ENCODE results near the gene IRF4. TPM values are rescaled to one million over a fixed set of nuclear protein-coding genes. Genes with fewer than 3 reads are reported as not detected.

Gene IRF4
- total and polyA plus RNA-seq, 2 donors: 0.30 to 2.0 TPM

DNA sequence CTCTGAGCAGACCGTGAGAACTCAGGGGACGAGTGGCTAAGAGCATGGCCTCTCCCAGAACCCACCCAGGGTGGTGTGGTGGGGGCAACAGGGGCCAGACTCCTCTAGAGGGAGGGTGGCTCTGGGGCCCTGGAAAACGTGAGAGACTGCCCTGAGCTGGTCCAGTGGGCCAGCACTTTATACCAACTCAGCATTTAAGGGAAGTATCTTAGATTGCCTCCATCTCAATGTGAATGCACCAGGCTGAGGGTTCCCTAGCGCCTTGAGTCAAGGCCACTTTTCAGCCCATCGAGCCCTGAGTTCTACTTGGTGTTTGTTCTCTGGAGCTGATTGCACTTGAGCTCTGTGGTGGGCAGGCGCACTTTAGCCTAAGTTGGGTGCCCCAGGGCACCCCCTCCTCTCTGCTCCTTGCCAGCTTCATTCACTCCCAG, 42.0 kb upstream of the IRF4 start:
- H3K27ac ChIP-seq (ENCODE audit: low read depth): no peak overlapping the region
- no peak for DNase-seq (ENCODE audit: extremely low spot score)
- peaks cover 2% of the 10 kb centered on the region for H3K36me3 ChIP-seq (ENCODE audit: insufficient read depth)
- H3K4me3 ChIP-seq (ENCODE audit: low read depth, low read length): no peak overlapping the region
- no peaks in the 10 kb centered on the region for H3K4me1 ChIP-seq (ENCODE audit: insufficient read depth)
- 84% methylated on average over 6 of the region's 6 CpGs for WGBS

DNA sequence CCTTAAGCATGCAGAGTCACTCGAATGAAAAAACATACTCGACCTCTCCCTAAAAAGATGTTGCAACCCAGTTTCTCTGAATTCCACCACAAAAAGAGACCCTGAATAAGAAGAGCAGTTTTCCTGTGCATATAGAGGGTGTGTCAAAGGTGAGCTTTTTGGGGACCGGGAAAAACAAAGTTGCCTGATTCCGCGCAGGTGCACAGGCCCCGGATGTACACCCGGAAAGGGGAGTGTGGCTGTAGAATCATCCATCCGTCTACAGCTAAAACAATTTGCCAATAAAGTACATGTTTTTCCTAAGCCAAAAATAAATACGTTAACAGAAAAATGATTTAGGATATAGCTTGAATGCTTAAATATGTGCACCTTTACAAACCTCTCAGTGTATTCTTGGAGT, 41.2 kb upstream of the IRF4 start:
- Histone ChIP-seq H3K27ac (ENCODE audit: low read depth) (no peak overlapping the region), H3K4me3 (ENCODE audit: low read depth, low read length) (no peak overlapping the region), H3K4me1 (ENCODE audit: insufficient read depth) (no peaks in the 10 kb centered on the region), H3K36me3 (ENCODE audit: insufficient read depth) (peaks cover 2% of the 10 kb centered on the region)
- WGBS: 92% methylated on average over 9 of the region's 9 CpGs
- no peak for DNase-seq (ENCODE audit: extremely low spot score)

DNA sequence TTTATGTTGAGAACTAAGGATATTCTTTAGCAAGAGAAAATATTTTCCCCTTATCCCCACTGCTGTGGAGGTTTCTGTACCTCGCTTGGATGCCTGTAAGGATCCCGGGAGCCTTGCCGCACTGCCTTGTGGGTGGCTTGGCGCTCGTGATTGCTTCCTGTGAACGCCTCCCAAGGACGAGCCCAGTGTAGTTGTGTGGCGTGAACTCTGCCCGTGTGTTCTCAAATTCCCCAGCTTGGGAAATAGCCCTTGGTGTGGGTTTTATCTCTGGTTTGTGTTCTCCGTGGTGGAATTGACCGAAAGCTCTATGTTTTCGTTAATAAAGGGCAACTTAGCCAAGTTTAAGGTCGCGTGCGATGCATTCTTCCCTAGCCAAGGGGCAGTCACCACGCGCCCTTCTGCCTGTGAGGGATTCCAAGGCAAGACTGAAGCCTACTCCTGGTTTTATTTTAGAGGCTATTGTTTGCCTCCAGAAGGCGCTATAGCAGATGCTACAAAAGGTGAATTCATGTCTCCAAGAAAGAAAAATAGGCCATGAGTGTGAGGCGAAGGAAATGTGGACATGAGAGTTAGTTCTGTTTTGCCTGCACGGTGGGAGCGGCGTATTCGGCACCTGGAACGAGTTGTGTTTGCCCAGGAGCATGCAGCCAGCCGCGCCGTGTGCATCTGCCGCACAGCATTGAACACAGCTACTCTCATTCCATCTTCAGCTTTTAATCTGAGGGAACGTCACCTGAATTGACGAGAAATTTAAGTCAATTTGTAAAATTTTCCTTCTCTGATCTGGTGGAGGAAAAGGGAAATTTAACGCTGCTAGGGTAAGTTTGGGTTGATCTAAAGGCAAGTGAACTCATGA, 40.3 kb upstream of the IRF4 start:
- Histone ChIP-seq H3K4me1 (ENCODE audit: insufficient read depth) (no peaks in the 10 kb centered on the region), H3K36me3 (ENCODE audit: insufficient read depth) (peaks cover 2% of the 10 kb centered on the region), H3K4me3 (ENCODE audit: low read depth, low read length) (no peak overlapping the region), H3K27ac (ENCODE audit: low read depth) (no peak overlapping the region)
- WGBS: 90% methylated on average over 31 of the region's 31 CpGs
- DNase-seq (ENCODE audit: extremely low spot score): no peak

DNA sequence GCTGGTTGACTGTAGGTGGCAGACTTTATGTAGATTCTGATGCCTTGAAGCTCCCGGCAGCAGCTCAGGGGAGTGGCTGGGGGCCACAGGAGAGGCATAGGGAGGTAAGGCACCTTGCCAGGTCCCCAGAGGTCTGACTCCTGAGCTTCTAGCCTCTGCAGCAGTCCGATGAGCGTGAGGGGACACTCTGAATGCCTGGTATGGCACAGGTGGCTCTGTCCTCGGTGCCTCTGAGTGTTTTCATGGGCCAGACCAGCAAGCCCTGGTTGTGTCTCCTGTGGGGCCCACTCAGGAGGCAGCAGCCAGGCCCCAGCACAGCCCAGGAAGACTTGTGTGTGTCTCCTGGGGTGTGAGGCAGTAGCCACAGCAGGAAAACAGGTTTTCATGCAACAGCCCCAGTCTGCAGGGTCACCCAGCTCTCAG, 39.7 kb upstream of the IRF4 start:
- 77% methylated on average over 4 of the region's 4 CpGs for WGBS
- no peaks in the 10 kb centered on the region for H3K4me1 ChIP-seq (ENCODE audit: insufficient read depth)
- DNase-seq (ENCODE audit: extremely low spot score): no peak
- H3K36me3 ChIP-seq (ENCODE audit: insufficient read depth): peaks cover 2% of the 10 kb centered on the region
- no peak overlapping the region for H3K4me3 ChIP-seq (ENCODE audit: low read depth, low read length)
- H3K27ac ChIP-seq (ENCODE audit: low read depth): no peak overlapping the region

DNA sequence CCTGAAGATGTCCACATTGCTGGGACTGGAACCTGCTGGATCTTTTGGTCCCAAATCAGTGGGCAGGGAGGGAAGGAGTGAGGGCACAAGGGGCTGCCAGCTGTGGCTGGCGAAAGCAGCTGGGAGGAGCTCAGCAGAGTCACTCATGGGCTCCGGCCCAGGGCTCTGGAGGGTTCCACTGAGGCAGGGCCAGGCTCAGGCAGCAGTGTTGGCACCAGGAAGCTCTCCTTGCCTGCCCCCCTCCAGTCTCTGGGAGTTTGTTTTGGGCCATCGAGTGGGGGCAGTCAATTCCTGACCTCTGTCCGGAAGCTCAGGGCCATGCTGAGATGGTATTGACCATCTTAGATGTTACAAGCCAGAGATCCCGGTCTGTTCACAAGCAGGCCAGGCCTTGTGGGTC, 39.1 kb upstream of the IRF4 start:
- DNase-seq (ENCODE audit: extremely low spot score): no peak

DNA sequence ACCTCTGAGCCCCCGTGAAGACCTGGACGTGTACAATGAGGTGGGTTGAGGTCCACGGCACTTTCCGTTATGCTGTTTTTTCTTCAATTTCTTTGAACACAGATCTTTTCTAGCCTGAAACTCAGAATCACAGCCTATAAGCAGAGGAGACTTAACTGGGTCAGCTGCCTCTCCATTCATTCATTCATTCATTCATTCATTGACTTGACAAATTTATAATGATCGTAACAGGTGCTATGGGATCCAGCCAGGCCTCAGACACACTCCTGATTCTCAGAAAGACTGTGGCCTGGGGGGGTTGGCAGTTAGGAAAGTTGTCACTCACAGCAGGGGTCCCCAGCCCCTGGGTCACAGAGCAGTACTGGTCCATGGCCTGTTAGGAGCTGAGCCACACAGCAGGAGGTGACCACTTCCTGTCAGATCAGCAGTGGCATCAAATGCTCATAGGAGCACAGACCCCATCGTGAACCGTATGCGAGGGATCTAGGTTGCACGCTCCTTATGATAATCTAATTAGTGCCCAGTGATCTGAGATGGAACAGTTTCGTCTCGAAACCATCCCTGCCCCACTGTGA, 38.6 kb upstream of the IRF4 start:
- no peak for DNase-seq (ENCODE audit: extremely low spot score)
- WGBS: 82% methylated on average over 11 of the region's 11 CpGs
- no peaks in the 10 kb centered on the region for H3K4me1 ChIP-seq (ENCODE audit: insufficient read depth)
- peaks cover 2% of the 10 kb centered on the region for H3K36me3 ChIP-seq (ENCODE audit: insufficient read depth)
- H3K27ac ChIP-seq (ENCODE audit: low read depth): no peak overlapping the region
- H3K4me3 ChIP-seq (ENCODE audit: low read depth, low read length): no peak overlapping the region

More for the DNA sequence above, 39.1 kb upstream of the IRF4 start:
- Histone ChIP-seq H3K36me3 (ENCODE audit: insufficient read depth) (peaks cover 2% of the 10 kb centered on the region), H3K27ac (ENCODE audit: low read depth) (no peak overlapping the region), H3K4me3 (ENCODE audit: low read depth, low read length) (no peak overlapping the region), H3K4me1 (ENCODE audit: insufficient read depth) (no peaks in the 10 kb centered on the region)
- WGBS: 90% methylated on average over 5 of the region's 5 CpGs

DNA sequence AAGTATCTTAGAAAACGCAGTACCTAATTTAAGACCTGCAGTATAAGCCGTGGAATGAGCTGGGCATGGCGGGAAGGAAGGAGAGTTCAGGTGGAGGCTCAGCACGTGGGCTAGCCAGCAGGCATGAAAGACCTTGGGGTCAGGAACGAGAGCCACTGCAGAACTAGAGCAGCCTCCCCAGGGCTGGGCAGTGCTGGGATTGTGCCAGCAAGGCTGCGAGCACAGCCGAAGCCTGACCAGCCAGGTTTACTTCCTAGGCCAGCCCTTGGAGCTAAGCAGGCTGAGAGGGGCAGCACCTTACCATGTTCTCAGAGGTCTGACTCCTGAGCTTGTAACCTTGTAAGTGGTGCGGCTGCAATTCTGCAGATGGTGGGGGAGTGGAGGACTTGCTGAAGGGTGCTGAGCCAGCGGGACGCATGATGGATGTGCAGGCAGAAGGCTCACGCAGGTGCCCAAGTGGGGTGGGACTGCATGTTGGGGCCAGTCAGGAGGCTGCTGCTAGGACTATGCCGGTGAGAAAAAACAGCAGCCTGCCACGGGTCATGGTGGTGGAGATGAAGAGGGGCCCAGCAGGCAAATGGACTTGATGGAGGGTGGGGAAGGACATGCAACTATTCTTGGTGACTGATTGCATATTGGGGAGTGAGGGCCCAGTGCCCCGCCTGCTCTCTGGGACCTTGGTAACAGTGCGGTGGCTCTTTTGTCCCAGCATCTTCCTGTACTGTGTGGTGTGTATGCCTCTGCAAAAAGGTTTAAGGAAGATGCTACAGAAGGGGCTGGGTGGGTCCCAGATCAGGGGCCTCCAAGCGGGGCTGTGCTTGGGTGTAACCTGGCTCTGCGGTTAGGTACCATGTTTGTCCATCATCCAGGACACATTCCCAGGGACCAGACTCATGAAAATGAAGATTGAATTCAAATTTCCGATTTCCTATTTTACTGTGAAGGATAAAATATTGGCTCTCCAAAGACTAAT, 37.6 kb upstream of the IRF4 start:
- DNase-seq (ENCODE audit: extremely low spot score): no peak
- 87% methylated on average over 18 of the region's 18 CpGs for WGBS
- Histone ChIP-seq H3K36me3 (ENCODE audit: insufficient read depth) (no peaks in the 10 kb centered on the region), H3K27ac (ENCODE audit: low read depth) (no peak overlapping the region), H3K4me3 (ENCODE audit: low read depth, low read length) (no peak overlapping the region), H3K4me1 (ENCODE audit: insufficient read depth) (no peaks in the 10 kb centered on the region)

DNA sequence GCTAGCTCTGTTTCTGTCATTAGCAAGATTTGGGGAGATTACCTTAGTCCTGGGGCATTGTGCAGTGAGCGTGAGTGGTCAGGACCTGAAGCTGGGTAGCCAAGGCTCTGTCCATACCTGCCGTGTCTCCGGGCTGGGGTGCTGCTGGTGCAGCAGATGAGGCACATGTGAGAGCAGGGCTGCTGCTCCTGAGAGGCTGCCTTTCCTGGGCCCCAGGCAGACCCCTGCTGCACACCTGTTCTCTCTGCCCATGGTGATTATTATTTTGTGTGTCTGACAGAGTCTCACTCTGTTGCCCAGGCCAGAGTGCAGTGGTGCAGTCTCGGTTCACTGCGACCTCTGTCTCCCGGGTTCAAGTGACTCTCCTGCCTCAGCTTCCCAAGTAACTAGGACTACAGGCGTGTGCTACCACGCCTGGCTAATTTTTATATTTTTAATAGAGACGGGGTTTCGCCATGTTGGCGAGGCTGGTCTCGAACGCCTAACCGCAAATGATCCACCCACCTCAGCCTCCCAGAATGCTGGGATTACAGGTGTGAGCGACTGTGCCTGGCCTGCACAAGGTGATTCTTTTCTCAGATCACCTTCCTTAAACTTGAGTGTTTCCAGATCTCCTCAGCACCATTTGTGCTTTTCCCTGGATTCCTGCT, 36.8 kb upstream of the IRF4 start:
- DNase-seq (ENCODE audit: extremely low spot score): no peak
- Histone ChIP-seq H3K27ac (ENCODE audit: low read depth) (no peak overlapping the region), H3K4me3 (ENCODE audit: low read depth, low read length) (no peak overlapping the region), H3K4me1 (ENCODE audit: insufficient read depth) (no peaks in the 10 kb centered on the region), H3K36me3 (ENCODE audit: insufficient read depth) (no peaks in the 10 kb centered on the region)
- WGBS: 91% methylated on average over 15 of the region's 15 CpGs

DNA sequence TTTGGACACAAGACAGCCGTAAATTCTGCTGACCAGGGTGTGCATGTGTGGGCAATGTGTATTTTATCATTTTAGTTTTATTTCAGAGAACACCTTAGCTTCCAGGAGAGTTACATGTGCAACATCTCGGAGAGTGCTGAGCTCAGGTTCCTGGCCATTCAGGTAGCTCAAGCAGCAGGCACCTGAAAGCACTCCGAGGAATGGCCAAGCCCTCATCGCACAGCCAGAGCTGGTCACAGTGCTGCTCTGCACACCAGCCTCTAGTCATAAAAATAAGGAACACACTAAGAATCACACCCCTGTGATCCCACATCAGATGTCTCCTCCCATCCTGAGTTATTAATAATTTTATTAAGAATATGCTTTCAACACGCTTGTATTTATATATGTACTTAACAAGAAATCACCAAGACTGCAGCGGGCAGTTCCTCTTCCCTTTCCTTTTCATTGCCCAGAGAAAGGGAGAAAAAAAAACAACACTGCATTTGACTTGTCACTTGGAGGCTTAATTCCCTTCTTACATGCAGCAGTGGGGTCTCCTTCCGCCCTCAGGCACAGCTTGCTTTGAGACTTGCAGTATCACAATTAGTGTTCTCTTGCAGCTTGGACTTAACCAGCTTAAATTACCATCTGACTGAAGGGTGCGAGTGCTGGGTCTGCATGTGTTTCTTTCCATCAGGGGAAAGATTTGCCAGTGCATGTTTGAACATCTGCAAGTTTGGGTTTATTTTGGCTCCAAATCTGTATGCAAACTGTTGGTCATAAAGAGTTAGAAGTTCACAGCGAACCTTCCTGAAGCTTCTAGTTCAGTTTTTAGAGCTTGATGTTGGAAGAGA, 36.0 kb upstream of the IRF4 start:
- no peak overlapping the region for H3K27ac ChIP-seq (ENCODE audit: low read depth)
- 75% methylated on average over 9 of the region's 9 CpGs for WGBS
- no peak overlapping the region for H3K4me3 ChIP-seq (ENCODE audit: low read depth, low read length)
- DNase-seq (ENCODE audit: extremely low spot score): no peak
- H3K4me1 ChIP-seq (ENCODE audit: insufficient read depth): no peaks in the 10 kb centered on the region
- H3K36me3 ChIP-seq (ENCODE audit: insufficient read depth): no peaks in the 10 kb centered on the region

DNA sequence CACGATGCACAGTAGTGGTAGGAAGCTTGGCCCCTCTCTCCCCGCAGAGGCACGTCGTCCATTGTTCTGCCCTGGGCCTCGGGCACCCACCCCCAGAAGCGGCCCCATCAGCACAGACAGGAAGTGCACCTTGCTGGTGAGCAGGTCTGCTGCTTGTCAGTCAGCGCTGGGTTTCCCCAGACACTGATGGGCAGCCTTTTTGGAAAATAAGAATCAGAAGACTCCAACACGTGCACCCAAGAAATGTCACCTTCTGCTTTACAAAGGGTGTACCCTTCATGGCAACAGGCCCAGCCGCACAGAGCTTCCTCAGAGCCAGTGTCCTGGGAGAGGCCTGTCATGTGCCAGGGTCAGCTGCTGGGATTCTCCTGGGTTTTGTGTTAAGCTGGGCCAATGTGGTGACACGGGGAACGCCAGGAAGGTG, 34.7 kb upstream of the IRF4 start:
- DNase-seq (ENCODE audit: extremely low spot score): no peak
- H3K36me3 ChIP-seq (ENCODE audit: insufficient read depth): no peaks in the 10 kb centered on the region
- no peak overlapping the region for H3K27ac ChIP-seq (ENCODE audit: low read depth)
- no peaks in the 10 kb centered on the region for H3K4me1 ChIP-seq (ENCODE audit: insufficient read depth)
- 82% methylated on average over 11 of the region's 11 CpGs for WGBS
- no peak overlapping the region for H3K4me3 ChIP-seq (ENCODE audit: low read depth, low read length)

DNA sequence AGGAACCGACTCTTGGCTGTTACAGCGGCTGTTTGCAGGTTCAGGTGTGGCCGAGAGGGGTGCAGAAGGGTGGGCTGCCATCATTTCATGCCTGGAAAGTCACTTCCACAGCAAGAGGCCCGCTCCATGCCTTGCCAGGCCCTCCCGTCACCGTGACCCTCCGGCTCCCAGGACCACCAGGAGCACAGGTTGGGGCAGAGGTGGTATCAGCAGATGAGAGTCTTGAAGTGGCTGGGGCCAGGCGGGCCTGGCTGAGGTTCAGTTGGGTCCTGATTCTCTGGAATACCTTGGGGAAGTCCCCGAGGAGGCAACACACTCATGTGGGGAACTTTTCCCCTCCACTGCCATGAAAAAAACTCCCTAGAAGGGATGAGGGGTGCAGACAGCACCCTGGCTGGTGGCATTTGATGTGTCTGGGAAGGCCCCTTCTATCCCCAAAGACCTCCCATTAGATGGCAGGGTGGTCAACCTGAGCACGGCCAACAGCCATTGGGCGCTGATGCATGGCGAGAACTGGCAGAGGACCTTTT, 34.2 kb upstream of the IRF4 start:
- DNase-seq (ENCODE audit: extremely low spot score): no peak
- 88% methylated on average over 12 of the region's 12 CpGs for WGBS
- Histone ChIP-seq H3K27ac (ENCODE audit: low read depth) (no peak overlapping the region), H3K4me1 (ENCODE audit: insufficient read depth) (no peaks in the 10 kb centered on the region), H3K36me3 (ENCODE audit: insufficient read depth) (no peaks in the 10 kb centered on the region), H3K4me3 (ENCODE audit: low read depth, low read length) (no peak overlapping the region)

DNA sequence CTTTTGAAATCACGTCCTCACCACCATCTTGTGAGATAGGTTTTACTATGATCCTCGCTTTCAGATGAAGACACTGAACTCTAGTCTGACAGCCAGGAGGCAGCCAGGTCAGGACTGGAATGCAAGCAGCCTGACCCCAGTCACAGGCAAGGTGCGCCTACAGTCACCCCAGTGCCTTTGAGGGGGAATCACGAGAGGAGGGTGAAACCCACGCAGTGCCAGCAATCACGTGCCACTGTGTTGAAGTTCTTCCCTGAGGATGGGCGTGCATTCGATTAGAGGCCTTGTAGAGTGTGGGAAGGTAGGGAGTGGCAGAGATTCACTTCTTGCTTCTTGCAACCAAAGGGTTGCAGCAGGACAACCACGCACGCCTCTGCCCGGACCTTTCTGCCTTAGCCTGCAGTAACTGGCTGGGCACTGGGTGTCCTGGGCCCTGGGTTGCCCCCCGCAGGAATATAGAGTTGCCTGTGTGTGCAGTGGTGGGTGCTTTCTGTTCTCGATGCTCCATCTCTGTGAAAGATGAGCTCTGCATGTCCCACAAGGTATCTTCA, 33.7 kb upstream of the IRF4 start:
- no peak overlapping the region for H3K27ac ChIP-seq (ENCODE audit: low read depth)
- 88% methylated on average over 13 of the region's 13 CpGs for WGBS
- no peak for DNase-seq (ENCODE audit: extremely low spot score)

More for the DNA sequence above, 33.7 kb upstream of the IRF4 start:
- Histone ChIP-seq H3K4me3 (ENCODE audit: low read depth, low read length) (no peak overlapping the region), H3K36me3 (ENCODE audit: insufficient read depth) (no peaks in the 10 kb centered on the region), H3K4me1 (ENCODE audit: insufficient read depth) (no peaks in the 10 kb centered on the region)
